NCI-H2171 (cell line): ENCODE results near the gene LHFPL3.

Experiments
- DNase-seq: peaks from one replicate; lab custom pipeline; 2025; lab: John Stamatoyannopoulos, UW

The LHFPL3 gene

DNA sequence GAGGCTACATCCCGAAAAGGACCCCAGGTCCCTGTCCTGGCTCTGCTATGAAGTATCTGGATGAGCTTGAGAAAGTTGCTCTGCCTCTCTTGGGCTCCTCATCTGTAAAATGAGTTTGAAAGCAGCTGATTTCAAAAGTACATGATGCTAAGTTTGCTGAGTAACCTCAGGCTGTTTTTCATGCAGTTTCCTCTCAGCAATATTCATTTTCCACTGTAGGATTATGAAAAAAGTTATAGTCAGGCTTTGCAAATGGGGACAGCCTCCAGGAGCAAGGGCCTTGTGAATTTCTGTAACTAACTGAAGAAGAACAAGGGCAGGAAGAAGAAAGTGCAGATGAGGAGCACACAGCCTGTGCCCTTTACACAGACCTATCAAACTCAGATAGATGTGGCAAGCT, 518.3 kb downstream of the LHFPL3 start:
- DNase-seq, result no peak

DNA sequence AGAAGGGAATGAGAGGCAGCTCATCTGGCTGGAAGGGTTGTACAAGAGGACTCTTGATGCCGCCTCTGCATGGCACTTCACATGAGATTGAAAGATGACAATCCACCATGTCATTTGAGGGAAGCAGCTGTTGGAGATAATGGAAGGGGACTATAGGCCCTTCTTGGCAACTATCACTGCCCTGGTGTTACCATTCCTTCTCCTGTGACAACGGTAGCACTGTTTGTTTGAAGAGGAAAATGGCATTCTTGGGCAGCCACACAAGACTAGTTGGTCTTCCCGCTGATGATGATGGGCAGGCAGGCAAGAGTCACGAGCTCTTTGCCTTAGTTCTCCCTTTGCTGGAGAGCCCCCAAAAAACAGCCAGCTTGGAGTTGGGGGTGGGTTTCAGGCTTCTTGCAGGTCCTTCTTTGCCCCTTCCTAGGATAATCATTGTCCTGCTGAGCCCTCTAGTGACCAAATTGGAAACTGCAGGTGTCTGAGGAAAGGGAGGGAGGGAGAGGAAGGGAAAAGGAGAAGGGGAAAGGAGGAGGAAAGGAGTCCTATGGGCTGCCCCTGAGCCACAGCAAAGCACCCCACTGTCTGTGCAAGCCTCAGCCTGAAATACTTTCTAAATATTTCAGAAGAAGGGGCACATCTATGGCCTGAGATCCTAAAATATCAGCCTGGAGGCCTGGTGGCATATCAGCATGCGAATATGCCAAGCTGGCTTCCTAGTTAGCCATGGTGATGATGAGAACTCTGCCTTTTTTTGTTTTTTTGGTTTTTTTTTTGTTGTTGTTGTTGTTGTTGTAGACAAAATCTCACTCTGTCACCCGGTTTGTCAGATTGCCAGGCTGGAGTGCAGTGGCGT, 520.0 kb downstream of the LHFPL3 start:
- DNase-seq, result peak; percentile 28

DNA sequence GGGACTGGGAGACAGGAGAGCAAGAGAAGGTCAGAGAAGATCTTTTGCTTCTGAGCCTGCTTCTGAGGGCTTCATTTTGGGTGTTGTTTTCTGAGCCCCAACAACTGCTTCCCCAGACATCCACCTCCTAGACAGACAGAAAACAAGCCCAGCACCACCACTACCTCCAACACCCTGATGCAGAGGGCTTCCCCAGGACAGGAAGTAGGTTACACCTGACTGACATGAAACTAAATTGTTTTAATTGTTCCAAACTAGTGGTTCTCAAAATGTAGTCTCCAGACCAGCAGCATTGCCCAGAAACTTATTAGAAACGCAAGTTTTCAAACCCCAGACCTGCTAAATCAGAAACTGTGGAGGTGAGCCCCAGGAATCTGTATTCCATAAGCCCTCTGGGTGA, 522.0 kb downstream of the LHFPL3 start:
- DNase-seq, result no peak

DNA sequence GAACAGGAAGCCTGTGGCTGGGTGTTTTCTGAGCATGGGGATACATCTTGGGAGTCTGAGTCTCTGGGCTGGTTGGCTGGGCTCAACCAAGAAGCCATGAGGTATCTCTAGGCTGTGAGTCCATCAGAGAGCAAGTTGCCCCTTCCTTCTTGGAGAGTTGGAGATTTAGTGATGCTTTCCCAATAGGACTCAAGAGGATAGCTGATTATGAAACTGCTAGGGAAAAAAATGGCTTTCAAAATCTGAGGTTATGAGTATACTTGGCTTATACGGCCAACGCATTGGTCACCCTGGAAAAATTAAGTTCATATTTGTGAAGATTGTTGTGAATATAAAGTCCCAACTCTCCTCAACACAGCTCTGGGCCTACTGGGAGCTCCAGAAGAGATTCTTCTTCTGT, 522.9 kb downstream of the LHFPL3 start:
- DNase-seq, result no peak

DNA sequence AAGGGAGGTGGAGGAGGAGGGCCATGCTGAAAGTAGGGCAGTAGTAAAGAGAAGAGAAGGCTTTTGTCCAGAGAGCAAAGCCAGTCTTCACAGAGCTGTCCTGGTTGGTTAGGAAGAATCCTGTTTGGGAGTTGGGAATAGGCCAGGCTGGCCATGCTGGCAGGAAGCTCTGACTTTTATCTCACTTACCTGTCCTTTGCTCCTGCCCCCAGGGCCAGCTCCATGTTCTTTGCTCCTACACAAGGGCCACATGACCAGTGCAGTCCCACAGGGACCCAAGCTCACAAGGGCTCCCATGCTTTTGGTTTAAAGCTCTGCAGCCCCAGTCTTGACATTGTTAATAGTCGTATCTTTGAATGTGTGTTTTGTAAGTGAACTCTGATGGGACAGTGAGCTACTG, 524.0 kb downstream of the LHFPL3 start:
- DNase-seq, result no peak

DNA sequence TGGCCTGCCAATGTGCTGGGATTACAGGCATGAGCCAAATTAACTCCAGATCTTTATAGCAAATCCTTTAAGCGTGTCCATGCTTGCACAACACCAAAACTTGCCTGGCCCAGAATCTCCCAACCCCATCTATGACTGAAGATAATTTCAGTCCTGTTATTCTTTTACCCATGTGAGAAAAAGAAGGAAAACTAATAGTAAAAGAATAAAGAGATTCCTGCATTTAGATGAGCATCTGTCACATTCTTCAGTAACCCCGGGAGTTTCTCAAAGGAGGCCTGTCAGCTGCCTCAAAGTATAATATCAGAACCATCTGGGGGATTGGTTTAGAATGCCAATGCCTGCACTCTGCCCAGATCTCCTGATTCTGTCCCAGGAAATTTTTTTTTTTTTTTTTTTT, 527.5 kb downstream of the LHFPL3 start:
- no peak for DNase-seq

DNA sequence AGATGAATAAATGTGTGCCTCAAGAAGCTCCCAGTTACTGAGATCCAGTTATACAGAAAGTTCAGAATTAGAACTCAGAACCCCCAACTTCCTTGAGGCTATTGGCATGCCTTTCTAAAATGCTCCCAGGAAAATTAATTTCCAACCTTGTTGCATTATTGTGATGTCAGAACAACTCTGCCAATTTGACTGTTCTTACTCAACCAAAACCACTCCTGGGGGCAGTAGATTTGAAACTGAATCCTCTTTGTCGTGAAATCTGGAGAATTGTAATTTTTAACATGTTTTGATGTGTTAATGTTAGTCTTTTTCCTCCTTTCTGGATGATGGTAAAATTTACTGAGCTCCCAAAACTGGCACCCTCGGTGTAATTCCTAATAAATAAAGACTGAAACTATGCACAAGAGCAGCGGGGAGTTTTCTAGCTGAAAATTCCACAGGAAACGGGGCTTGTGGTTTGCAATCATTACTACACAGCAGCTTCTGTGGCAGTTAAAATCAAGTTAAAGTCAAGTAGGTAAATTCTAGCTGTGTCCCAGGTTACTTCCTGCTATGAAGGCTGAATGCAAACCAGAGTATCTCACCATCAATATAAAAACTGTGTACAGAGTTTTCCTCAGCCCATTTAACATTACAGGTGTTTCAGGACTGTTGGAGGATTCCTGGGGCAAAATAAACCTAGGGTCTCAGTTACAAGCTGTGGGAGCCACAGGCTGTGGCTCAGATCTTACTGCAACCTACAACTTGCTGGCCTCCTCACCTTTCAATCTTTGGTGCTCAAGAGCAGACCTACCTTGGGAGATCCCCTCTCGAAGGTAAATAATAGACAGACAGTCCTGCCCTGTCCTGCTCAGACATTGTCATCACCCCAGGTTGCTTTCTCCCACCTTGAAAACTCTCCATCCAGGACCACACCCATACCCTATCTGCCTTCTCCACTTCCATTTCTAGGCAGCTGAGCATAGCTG, 529.3 kb downstream of the LHFPL3 start:
- no peak for DNase-seq

DNA sequence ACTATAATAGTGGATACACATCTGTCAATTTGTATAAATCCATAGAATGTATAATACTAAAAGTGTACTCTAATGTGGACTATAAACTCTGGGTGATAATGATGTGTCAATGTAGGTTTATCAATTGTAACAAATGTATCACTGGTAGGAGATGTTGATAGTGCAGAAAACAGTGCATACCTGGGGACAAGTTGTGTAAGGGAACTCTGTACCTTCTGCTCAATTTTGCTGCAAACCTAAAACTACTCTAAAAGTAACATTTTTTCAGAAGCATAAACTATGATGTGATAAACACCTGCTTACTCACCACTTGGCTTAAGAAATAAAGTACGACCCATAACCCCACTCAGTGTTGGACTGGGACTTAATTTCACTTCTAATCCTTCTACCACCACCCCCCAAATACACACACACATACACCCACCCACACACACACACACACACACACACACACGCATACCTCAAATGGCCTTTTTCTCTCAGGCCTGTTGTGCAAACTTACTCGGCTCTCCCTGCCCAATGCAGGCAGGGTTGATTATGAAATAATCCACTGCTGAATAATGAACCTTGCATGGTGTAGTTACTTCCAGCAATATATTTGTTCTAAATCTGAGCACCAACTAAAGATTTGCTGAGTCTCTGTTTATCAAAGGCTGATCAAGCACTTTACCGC, 531.5 kb downstream of the LHFPL3 start:
- no peak for DNase-seq

DNA sequence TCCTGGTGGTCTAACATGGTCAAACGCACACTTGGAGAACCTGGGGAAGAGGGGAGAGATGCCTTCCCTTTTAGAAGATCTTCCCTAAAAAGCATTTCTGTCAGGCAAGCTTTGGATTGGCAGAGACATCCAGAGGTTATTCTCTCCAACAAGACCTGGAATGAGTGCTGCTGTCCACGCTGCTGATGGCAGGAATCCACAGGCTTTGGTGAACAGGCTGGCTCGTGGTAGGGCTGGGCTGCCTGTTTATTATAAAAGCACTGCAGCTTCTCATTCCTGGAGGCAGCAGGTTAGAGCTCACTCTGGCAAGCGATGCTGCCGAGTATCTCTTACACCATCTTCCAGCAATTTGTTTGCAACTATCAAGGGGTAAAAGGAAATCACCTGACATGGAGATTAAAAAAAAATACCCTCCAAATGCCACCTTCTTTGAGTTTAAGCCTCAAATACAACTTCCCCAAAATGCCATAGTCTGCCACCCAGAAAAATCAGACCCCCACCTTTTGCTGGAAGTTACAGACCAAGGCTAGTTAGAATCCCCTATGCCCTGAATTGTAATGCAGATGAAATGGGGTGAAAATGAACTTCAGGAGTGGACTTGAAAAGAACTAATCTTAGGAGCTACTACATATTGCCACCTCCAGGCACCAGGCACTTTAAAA, 533.5 kb downstream of the LHFPL3 start:
- DNase-seq, result no peak

DNA sequence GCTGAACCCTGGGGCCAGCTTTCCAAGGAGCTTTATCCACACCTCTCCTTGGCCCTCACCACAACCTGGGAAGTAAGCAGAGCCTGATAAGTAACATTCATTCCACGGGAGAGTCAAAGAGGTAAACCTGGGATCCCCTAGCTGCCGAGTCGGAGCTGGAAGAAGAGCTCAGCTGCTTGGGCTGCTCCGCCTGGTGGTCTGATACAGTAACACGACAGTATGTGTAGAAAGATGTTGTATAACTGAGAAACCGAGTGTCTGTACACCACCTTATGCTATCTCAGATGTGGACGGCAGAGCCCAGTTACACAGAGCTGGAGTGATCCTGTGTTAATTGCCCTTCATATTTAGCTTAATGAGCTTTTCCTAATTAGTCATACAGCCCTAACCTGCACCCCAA, 534.3 kb downstream of the LHFPL3 start:
- no peak for DNase-seq

DNA sequence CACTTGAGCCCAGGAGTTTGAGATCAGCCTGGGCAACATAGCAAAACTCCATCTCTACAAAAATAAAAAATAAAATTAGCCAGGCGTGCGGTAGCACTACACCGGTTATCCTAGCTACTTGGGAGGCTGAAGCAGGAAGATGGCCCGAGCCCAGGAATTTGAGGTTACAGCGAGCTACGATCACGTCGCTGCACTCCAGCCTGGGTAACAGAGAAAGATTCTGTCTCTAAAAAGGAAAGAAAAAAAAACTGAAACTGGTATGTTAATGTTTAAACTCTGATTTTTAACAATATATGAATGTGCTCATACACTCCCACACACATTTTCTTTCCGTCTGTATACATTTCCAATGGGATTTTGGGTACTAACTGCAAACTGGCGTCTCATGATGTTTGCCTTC, 545.0 kb downstream of the LHFPL3 start:
- DNase-seq, result no peak

DNA sequence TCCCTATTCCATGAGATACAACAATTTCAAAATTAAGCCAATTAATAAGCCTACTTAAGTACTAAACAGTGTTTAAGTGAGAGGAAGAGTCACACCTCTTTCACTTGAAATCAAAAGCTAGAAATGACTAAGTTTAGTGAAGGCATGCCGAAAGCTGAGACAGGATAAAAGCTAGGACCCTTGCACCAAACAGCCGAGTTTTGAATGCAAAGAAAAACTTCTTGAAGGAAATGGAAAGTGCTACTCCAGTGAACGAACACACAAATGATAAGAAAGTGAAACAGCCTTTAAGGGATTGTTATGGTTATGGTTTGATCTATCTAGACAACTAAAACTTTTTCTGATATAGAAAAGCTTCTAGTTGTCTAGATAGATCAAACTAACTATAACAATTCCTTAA, 550.2 kb downstream of the LHFPL3 start:
- no peak for DNase-seq

DNA sequence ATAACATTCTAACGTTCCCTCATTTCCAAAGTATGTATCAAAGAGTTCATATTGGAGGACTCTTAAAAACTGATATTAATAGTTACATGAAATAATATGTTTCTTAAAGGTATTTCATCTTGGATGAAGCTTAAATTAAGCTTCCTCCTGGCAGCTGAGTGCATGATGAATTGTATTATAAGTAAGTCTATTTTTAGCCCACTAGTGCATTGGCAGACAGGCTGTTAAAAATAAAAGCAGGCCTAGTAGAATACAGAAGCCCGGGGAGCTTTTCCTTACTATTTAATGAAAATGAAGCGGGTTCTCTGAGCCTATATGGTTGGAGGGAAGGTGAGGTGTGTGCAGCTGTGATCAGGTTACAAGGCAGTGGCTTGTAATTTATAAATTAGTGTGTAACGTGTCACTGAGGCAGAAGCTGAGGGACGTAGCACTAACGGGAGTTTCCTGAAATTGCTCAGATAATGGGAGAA, 554.9 kb downstream of the LHFPL3 start:
- DNase-seq, result no peak

DNA sequence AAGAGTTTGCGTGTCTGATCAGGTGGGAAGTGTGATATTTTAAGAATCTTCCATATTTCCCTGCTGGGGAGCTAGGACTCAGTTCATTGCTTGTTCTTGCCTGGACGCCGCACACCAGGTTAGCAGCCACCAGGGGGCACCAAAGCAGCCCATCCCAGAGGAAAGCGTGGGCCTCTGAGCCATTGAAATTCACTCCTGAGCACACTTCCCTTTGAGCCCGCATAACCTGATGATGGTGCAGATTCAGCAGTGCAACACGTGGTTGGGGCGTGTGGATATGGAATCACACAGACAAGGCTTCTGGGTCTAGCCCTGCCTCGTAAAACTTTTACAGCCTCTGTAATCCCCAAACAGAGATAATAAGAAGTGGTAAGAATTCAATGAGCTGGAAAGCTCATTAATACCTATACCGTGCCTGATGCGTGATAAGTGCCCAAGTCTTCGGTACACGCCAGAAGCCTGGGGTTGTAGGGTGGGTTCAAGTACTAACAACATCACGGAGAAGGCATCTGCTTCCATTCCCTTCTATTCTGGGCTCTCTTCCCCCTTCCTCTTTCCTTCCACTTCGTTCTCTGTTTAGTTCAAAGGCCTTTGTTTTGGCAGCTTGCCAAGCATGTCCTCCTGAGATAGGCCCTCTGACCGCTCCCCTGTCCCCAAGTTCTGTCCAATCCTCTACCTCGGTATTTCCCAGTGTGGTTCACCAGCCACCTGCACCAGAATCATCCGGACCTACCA, 555.5 kb downstream of the LHFPL3 start:
- peak; percentile 53 for DNase-seq

DNA sequence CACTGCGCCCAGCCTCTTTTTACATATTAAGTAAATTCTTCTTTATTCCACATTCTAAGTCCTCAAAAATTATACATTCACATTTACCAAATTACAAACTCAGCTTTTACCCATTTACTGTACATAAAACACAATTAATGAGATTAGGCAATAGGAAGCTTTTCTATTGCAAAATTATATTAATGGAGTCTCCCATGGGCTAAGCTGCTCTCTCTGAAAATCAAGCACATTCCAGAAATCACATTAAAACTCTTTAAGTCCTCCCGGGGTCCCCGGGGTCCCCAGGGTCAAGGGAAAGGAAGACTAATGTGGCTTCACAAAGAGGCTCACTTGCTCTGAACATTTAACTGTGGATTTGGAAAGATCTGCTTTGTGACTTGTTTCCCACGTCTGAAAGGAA, 558.2 kb downstream of the LHFPL3 start:
- no peak for DNase-seq

DNA sequence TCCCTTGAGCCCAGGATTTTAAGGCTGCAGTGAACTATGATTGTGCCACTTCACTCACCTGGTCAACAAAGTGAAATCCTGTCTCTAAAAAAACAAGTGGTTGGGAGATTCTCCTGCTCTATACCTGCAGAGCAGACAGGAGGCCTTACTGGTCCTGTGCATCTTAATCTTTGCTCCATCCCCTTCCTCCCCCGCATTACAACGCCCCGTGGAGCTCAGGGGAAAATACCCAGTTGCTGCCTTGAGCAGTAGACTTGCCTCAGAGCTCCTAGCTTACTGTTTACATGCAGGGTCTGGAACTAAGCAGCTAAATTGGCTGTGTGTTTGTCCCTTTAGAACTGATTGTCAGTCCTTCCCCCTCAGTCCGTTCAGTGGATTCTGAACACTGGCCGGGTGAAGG, 561.8 kb downstream of the LHFPL3 start:
- no peak for DNase-seq

DNA sequence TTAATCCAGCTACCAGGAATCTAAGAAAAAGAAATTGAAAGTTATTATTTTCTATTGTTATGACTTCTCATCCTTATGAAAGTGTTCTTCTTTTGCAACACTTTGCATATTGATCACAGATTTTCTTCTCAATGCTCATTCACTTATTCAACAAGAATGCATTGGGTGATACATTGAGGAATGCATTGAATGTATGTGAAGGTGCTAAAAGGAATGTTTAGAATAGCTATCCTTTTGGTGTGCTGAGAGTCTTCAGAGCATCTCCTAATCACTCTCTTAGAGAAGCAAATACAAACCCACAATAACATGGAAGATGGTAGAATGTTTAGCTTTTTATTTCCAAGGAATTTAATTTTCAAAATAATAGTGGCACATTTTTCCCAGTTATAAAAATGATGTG, 563.5 kb downstream of the LHFPL3 start:
- no peak for DNase-seq

DNA sequence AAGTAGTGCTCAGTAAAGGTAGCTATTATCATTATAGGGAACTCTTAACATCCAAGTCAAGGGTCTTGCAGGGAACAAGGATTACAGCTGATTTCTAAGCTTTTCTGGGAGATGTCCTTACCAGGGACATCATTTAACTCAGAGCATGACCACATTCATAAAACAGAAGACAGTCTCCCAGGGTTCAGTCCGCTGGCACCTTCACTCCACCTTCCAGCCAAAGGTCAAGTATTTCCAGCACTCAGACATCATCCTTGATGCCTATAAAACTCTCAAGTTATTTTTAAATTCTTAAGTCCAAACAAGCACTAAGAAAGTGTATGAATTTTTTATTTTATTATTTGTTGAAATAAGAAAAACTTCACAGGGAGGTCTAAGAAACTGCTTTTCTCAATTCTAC, 565.9 kb downstream of the LHFPL3 start:
- DNase-seq, result no peak

DNA sequence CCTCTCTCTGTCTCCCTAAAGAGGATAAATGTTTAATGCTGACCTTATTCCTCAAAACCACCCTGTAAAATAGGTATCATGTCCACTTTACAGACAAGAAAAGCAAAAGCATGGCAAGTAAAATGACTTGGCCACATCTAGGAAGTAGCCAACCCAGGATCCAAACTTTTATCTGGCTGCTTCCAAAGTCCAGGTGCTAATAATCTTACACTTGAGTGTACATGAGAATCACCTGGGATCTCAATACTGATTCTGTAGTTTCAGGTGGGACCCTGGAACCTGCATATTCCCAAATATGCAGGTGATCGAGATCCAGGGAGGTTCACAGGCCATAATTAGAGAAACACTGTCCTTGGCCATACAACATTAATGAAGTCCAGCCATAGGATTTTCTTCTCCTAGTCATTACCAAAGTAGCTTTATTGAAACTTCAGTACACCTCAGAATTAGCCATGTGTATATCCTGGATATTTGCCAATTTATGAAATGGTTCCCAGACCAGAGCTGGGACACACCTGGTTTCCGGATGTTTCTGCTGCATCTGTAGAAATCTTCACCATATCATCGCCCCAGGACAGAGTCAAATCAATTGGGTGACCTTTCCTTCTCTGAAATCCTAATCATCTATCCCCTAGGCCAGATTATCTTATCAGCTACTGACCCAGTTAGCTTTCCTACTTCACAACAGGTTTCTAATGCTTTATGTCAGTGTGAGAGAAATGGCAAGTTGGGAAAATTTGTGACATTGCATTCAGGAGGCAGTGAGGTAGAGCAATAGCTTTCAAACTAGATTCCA, 566.5 kb downstream of the LHFPL3 start:
- no peak for DNase-seq

DNA sequence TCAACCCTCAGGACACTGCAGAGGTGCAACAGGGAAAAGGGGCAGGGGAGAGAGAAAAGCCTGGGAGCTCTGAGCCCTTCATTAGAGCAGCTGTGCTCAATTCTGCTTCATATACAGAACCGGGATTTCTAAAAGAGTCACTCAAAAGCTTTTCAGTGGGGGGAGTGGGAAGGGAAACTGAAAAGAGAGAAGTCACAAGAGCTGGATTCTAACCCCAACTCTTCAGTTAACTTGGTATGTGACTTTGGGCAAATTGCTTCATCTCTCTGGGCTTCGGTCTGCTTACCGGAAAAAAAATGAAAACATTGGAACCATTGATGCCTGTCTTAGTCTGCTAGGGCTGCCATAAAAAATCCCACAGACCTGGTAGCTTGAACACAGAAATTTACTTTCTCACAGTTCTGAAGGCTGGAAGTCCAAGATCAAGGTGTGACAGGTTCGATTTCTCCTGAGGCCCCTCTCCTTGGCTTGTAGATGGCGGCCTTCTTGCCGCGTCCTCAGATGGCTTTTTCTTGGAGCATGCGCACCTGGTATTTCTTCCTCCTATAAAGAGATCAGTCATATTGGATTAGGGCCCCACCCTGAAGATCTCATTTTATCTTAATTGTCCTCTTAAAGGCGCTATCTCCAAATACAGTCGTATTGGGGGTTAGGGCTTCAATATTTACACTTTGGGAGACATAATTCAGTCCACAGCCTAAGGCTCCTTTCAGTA, 567.3 kb downstream of the LHFPL3 start:
- no peak for DNase-seq
